ENCODE measurements around the gene ASIP. TPM values are rescaled to one million over a fixed set of nuclear protein-coding genes. Genes with fewer than 3 reads are reported as not detected.

Gene ASIP
- polyA plus RNA-seq, 1 donor (not counting 4 experiments of a cell fraction or from before 2014, with no cell fraction given) = not detected

- peak overlapping the region; percentile 86 for H2AFZ ChIP-seq (ENCODE audit: control insufficient read depth, low read length)
- H3K4me1 ChIP-seq (ENCODE audit: control insufficient read depth, extremely low read depth, insufficient read depth, low read length) = peaks cover 30% of the 10 kb centered on the region
- H3K27me3 ChIP-seq (ENCODE audit: control insufficient read depth, extremely low read depth, insufficient read depth, low read length) = no peaks in the 10 kb centered on the region
- H3K79me2 ChIP-seq (ENCODE audit: control insufficient read depth, insufficient read depth, low read length) = peaks cover 24% of the 10 kb centered on the region
- FAIRE-seq (no peak), DNase-seq (ENCODE audit: low read depth, low spot score) (no peak)
- H3K9me1 ChIP-seq (ENCODE audit: control insufficient read depth, extremely low read depth, insufficient read depth, low read length) = no peaks in the 10 kb centered on the region
- dilution Hi-C loops (cut with MboI; ENCODE audit: extremely low pct_ligation_motif_present, low sequenced_read_pairs) = no loop called here
- peak overlapping the region; percentile 30 for H3K9ac ChIP-seq (ENCODE audit: control insufficient read depth, extremely low read depth, insufficient read depth, low read length)
- no peak overlapping the region for H3K4me3 ChIP-seq (ENCODE audit: control insufficient read depth in 2 of 3, extremely low read depth in 1 of 3, insufficient read depth in 2 of 3, low read depth in 1 of 3, low read length in 3 of 3)
- H3K27ac ChIP-seq (ENCODE audit: control insufficient read depth, insufficient read depth, low read length) = peak overlapping the region; percentile 46
- H4K20me1 ChIP-seq (ENCODE audit: control insufficient read depth, extremely low read depth, insufficient read depth, low read length) = peaks cover 9% of the 10 kb centered on the region
- peak overlapping the region; percentile 63 for H3K4me2 ChIP-seq (ENCODE audit: control insufficient read depth, extremely low read depth, insufficient read depth, low read depth, low read length)
- H3K9me3 ChIP-seq (ENCODE audit: control insufficient read depth, low read depth, low read length) = no peaks in the 10 kb centered on the region
- TF ChIP-seq CTCF (optimal IDR thresholded peaks at IDR 0.05 in 1 of 3, IDR thresholded peaks at IDR 0.05 in 1 of 3, conservative IDR thresholded peaks at IDR 0.05 in 1 of 3; ENCODE audit: extremely low read depth in 1 of 3, insufficient read depth in 2 of 3, low read length in 3 of 3) = no peak
- no peak for TF ChIP-seq EZH2 (IDR thresholded peaks at IDR 0.05; ENCODE audit: low read length)
- H3K36me3 ChIP-seq (ENCODE audit: control insufficient read depth in 2 of 2, extremely low read depth in 1 of 2, insufficient read depth in 2 of 2, low read length in 2 of 2) = peaks cover 1 to 12% of the 10 kb centered on the region in 2 experiments
Observed at GRCh38 chr20:34305333-34306230, 64.4 kb downstream of the ASIP start.

- no peak for FAIRE-seq
- Histone ChIP-seq H3K4me3 (ENCODE audit: control insufficient read depth in 2 of 3, extremely low read depth in 1 of 3, insufficient read depth in 2 of 3, low read depth in 1 of 3, low read length in 3 of 3) (no peak overlapping the region), H3K27ac (ENCODE audit: control insufficient read depth, insufficient read depth, low read length) (no peak overlapping the region)
Observed at GRCh38 chr20:34309691-34310090, 68.5 kb downstream of the ASIP start.

More at GRCh38 chr20:34309691-34310090, 68.5 kb downstream of the ASIP start:
- Histone ChIP-seq H4K20me1 (ENCODE audit: control insufficient read depth, extremely low read depth, insufficient read depth, low read length) (no peaks in the 10 kb centered on the region), H3K4me2 (ENCODE audit: control insufficient read depth, extremely low read depth, insufficient read depth, low read depth, low read length) (no peak overlapping the region), H3K4me1 (ENCODE audit: control insufficient read depth, extremely low read depth, insufficient read depth, low read length) (peaks cover 36% of the 10 kb centered on the region), H3K9ac (ENCODE audit: control insufficient read depth, extremely low read depth, insufficient read depth, low read length) (no peak overlapping the region), H3K79me2 (ENCODE audit: control insufficient read depth, insufficient read depth, low read length) (no peaks in the 10 kb centered on the region), H3K9me3 (ENCODE audit: control insufficient read depth, low read depth, low read length) (peaks cover 2% of the 10 kb centered on the region), H2AFZ (ENCODE audit: control insufficient read depth, low read length) (no peak overlapping the region), H3K9me1 (ENCODE audit: control insufficient read depth, extremely low read depth, insufficient read depth, low read length) (no peaks in the 10 kb centered on the region), H3K36me3 (ENCODE audit: control insufficient read depth in 2 of 2, extremely low read depth in 1 of 2, insufficient read depth in 2 of 2, low read length in 2 of 2) (no peaks in the 10 kb centered on the region), H3K27me3 (ENCODE audit: control insufficient read depth, extremely low read depth, insufficient read depth, low read length) (no peaks in the 10 kb centered on the region)
- no peak for DNase-seq (ENCODE audit: low read depth, low spot score)
- dilution Hi-C loops (cut with MboI; ENCODE audit: extremely low pct_ligation_motif_present, low sequenced_read_pairs) = no loop called here
- TF ChIP-seq CTCF (optimal IDR thresholded peaks at IDR 0.05 in 1 of 3, IDR thresholded peaks at IDR 0.05 in 1 of 3, conservative IDR thresholded peaks at IDR 0.05 in 1 of 3; ENCODE audit: extremely low read depth in 1 of 3, insufficient read depth in 2 of 3, low read length in 3 of 3) (no peak), EZH2 (IDR thresholded peaks at IDR 0.05; ENCODE audit: low read length) (no peak)

Measured in keratinocyte (primary cell).